GM10266 (cell line): ENCODE measurements around the gene NSUN7.
A peak's percentile ranks its signal among the peaks of the same experiment; 100 is the strongest.
"Not testable (repeated sequence)": the region's sequence is repeated elsewhere in the genome, so short reads cannot be mapped to it uniquely, and the experiment has no call there.

Source experiments
- DNase-seq: peaks from one replicate; pipeline ENCODE4 v3.0.0; 2012; ENCODE audit errors: extremely low spot score
- CTCF ChIP-seq: IDR thresholded peaks from 2 replicates; pipeline ENCODE4 v1.5.1; 2012; ENCODE audit warnings: mild to moderate bottlenecking, low read depth; ENCODE audit not compliant: control insufficient read depth, insufficient read depth; ENCODE audit errors: missing control alignments

The NSUN7 gene, protein sequence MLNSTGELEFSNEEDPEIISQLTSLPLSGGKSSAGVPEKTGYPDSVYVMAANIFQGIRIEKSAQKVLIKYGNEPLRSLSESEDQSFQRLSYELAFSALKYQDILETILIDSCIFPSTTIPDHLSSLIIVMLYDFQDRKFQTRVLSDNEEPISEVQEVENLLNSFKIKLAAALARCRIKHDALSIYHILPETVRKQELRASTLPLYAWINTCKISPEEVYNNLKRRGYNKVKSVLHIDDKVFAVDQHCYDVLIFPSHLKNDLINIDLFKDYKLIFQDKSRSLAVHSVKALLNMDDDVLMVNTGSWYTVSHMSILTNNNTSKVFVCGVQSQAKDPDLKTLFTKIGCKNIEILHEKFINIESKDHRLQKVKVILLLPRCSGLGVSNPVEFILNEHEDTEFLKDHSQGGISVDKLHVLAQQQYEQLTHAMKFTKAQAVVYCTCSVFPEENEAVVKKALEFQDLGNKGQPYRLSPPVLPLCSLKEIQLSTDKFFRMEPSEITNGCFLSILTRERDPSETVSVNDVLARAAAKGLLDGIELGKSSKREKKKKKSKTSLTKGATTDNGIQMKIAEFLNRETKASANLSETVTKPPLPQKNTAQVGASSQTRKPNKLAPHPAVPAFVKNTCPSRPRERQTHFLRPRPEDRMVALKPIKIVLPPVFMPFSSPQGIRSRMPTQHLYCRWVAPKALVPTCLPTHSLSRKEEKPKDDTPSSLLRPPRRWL

GRCh38 chr4:40749717-40750460 lies at the start of gene NSUN7:
TSS of gene NSUN7 (plus strand) at chr4:40749955. CDS start at chr4:40750694, 739 bp downstream.
- peak; percentile 34 for DNase-seq
- TF ChIP-seq CTCF: no peak

DNA sequence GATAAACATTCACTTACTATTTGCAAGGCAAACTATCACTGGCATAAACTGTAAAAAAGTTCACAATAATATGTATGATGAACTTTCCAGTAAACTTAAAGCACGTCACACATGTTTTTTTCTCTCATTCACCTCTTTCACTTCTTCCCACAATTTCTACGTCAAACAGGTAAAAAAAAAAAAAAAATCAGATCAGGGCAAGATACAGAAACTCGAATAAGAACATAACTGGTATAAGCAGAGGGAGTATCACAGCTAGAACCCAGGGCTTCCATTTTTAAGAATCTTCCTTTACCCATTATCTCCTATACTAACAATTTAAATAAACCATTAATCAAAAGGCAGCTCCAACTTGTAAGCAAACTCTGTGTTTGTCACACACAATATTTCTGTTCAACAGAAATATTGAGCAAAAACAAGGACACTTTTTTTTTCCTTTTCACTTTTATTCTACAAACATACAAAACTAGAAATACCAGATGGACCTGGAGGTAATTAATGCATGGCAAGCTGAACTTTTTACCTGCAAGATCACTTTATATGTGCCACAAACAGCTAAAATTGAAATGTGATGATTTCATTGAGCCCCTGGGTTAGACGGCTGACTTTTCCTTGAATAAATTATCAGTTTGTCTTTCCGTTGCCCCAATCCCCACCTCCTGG lies 47.5 kb upstream of the NSUN7 start:
- no peak for TF ChIP-seq CTCF
- DNase-seq: no peak

- no peak for TF ChIP-seq CTCF
- no peak for DNase-seq
Measured at GRCh38 chr4:40702800-40703151, 47.0 kb upstream of the NSUN7 start.

GRCh38 chr4:40704073-40704472 lies 45.7 kb upstream of the NSUN7 start:
- DNase-seq: no peak
- TF ChIP-seq CTCF: no peak

GRCh38 chr4:40710484-40711254 lies 39.1 kb upstream of the NSUN7 start:
- no peak for DNase-seq

GRCh38 chr4:40713001-40713400 lies 36.8 kb upstream of the NSUN7 start:
- not testable (repeated sequence) for DNase-seq

More at GRCh38 chr4:40710484-40711254, 39.1 kb upstream of the NSUN7 start:
- no peak for TF ChIP-seq CTCF
